Bronchial epithelial cell (primary cell): Measurements from ENCODE around the gene MAP2K6. TPM values are rescaled to one million over a fixed set of nuclear protein-coding genes. Genes with fewer than 3 reads are reported as not detected.

Experiments
- DNase-seq: peaks from one replicate; pipeline ENCODE4 v3.0.0-alpha.2; 2010; ENCODE audit warnings: low read depth
- FAIRE-seq: peaks from 2 replicates; lab custom pipeline; 2011; peaks lifted over from hg19 to GRCh38; lab: Jason Lieb, UNC
- H3K27me3 ChIP-seq: 2 replicates; pipeline ENCODE4 v1.5.1; 2011; ENCODE audit warnings: low read length; ENCODE audit not compliant: control insufficient read depth, insufficient read depth
- H3K36me3 ChIP-seq: 2 replicates; pipeline ENCODE4 v1.5.1; 2011; ENCODE audit warnings: low read length; ENCODE audit not compliant: control insufficient read depth, insufficient read depth
- H3K4me3 ChIP-seq: 2 replicates; pipeline ENCODE4 v1.5.1; 2011; ENCODE audit warnings: mild to moderate bottlenecking, low read depth, low read length, control low read depth
- CTCF ChIP-seq: IDR thresholded peaks from 2 replicates; pipeline ENCODE4 v1.5.1; 2011; ENCODE audit warnings: mild to moderate bottlenecking, moderate library complexity, low read length, control low read depth, inconsistent platforms; ENCODE audit not compliant: insufficient read depth, severe bottlenecking
- total RNA-seq: library from RNA; depleted of rRNA; stranded (reverse); fragments of >200 nt; gene quantifications from 2 replicates; pipeline ENCODE4 v1.2.1, GENCODE V29; 2014

The MAP2K6 gene
- total RNA-seq, 1 donor from 2014 or later, result 0.26 TPM

- Histone ChIP-seq H3K36me3 (no peaks in the 10 kb centered on the region), H3K4me3 (no peak overlapping the region), H3K27me3 (no peaks in the 10 kb centered on the region)
- no peak for DNase-seq
- no peak for FAIRE-seq
- TF ChIP-seq CTCF, result no peak
Observed at GRCh38 chr17:69451416-69452394, 37.2 kb downstream of the MAP2K6 start.

- no peak for FAIRE-seq
- TF ChIP-seq CTCF, result no peak
- no peak for DNase-seq
Observed at GRCh38 chr17:69452664-69453260, 38.3 kb downstream of the MAP2K6 start.

GRCh38 chr17:69454051-69454450 lies 39.6 kb downstream of the MAP2K6 start:
- Histone ChIP-seq H3K4me3 (no peak overlapping the region), H3K27me3 (peaks cover 1% of the 10 kb centered on the region), H3K36me3 (no peaks in the 10 kb centered on the region)
- no peak for TF ChIP-seq CTCF
- DNase-seq (no peak), FAIRE-seq (no peak)

More at GRCh38 chr17:69452664-69453260, 38.3 kb downstream of the MAP2K6 start:
- no peak overlapping the region for H3K4me3 ChIP-seq
- no peaks in the 10 kb centered on the region for H3K36me3 ChIP-seq
- peaks cover 1% of the 10 kb centered on the region for H3K27me3 ChIP-seq

GRCh38 chr17:69455040-69455439 lies 40.5 kb downstream of the MAP2K6 start:
- H3K27me3 ChIP-seq, result peaks cover 1% of the 10 kb centered on the region
- no peak for DNase-seq
- no peaks in the 10 kb centered on the region for H3K36me3 ChIP-seq
- TF ChIP-seq CTCF, result no peak
- H3K4me3 ChIP-seq, result no peak overlapping the region
- FAIRE-seq, result no peak

GRCh38 chr17:69457603-69458002 lies 43.1 kb downstream of the MAP2K6 start:
- H3K36me3 ChIP-seq, result no peaks in the 10 kb centered on the region
- no peak for DNase-seq
- H3K27me3 ChIP-seq, result peaks cover 1% of the 10 kb centered on the region
- TF ChIP-seq CTCF, result no peak
- no peak overlapping the region for H3K4me3 ChIP-seq
- FAIRE-seq, result no peak
